MCF 10A (cell line): ENCODE results near the gene CACNG8. TPM values are rescaled to one million over a fixed set of nuclear protein-coding genes. Genes with fewer than 3 reads are reported as not detected.

Experiments
- BruUV-seq: library from RNA; stranded (reverse); fragments of 400-500 nt; replicated peaks from 2 replicates; lab custom pipeline; 2021; lab: Mats Ljungman, UMichigan
- CTCF ChIA-PET: fragments of 300-600 bp; sonication (Branson Sonifier 250); formaldehyde crosslinking; extraction: SDS; loops from one replicate; lab custom pipeline; 2021; ENCODE audit warnings: antibody characterized with exemption, inconsistent platforms; lab: Yijun Ruan, JAX
- POLR2A ChIA-PET: fragments of 300-600, 350-650 bp; sonication (Branson Sonifier 250); formaldehyde crosslinking; extraction: SDS; loops from one replicate; lab custom pipeline; 2020; ENCODE audit warnings: antibody characterized with exemption, inconsistent platforms; lab: Yijun Ruan, JAX
- DNase-seq: peaks from one replicate; pipeline ENCODE4 v3.0.0-alpha.2; 2018; ENCODE audit not compliant: unreplicated experiment
- H3K27ac Mint-ChIP-seq: one replicate; pipeline ENCODE4 v1.8.0; 2022; ENCODE audit warnings: mild to moderate bottlenecking, low read depth, mixed read lengths; ENCODE audit not compliant: unreplicated experiment
- H3K27me3 Mint-ChIP-seq: one replicate; pipeline ENCODE4 v1.8.0; 2022; ENCODE audit warnings: mixed read lengths; ENCODE audit not compliant: insufficient read depth, unreplicated experiment
- H3K36me3 Mint-ChIP-seq: one replicate; pipeline ENCODE4 v1.8.0; 2022; ENCODE audit warnings: mild to moderate bottlenecking, moderate library complexity, mixed read lengths; ENCODE audit not compliant: insufficient read depth, unreplicated experiment
- H3K4me1 Mint-ChIP-seq: one replicate; pipeline ENCODE4 v1.8.0; 2022; ENCODE audit warnings: mixed read lengths; ENCODE audit not compliant: insufficient read depth, unreplicated experiment
- H3K4me3 Mint-ChIP-seq: one replicate; pipeline ENCODE4 v1.8.0; 2022; ENCODE audit warnings: mild to moderate bottlenecking, moderate library complexity, mixed read lengths; ENCODE audit not compliant: unreplicated experiment
- H3K9me3 Mint-ChIP-seq: one replicate; pipeline ENCODE4 v1.8.0; 2022; ENCODE audit warnings: mixed read lengths; ENCODE audit not compliant: unreplicated experiment
- CTCF ChIP-seq: fragments of 200-600 bp; IDR thresholded peaks from one replicate; pipeline ENCODE4 v1.8.0; 2022; ENCODE audit warnings: antibody characterized with exemption, mild to moderate bottlenecking; ENCODE audit not compliant: unreplicated experiment
- intact Hi-C: fragments of 100-400 bp; cut with micrococcal nuclease; formaldehyde crosslinking; loops from 2 replicates; pipeline ENCODE4 v1.14.1; 2022
- total RNA-seq: library from RNA; stranded (reverse); gene quantifications from 2 replicates; pipeline ENCODE4 v1.2.3, GENCODE V29; 2022

Gene CACNG8
- total RNA-seq, 1 experiment from 2014 or later: 0.16 TPM

GRCh38 chr19:54021363-54021762 is 58.6 kb downstream of the CACNG8 start:
- ChIA-PET POLR2A (no interaction called here), CTCF (interaction anchor here (0.6 to 5.3 kb wide), 7 partner anchors 153 to 331 kb away, joined by 3 to 38 read pairs (median 4); partner anchors contain the start of gene MYADM)
- intact Hi-C loops: loop anchor here (5.0 kb wide), 1 partner anchor 214 kb away; no protein-coding TSS in a partner anchor
- BruUV-seq: no TSS peak
- no peaks in the 10 kb centered on the region for H3K36me3 Mint-ChIP-seq
- H3K9me3 Mint-ChIP-seq: no peaks in the 10 kb centered on the region
- H3K27ac Mint-ChIP-seq: no peak overlapping the region
- TF ChIP-seq CTCF: no peak
- H3K4me3 Mint-ChIP-seq: no peak overlapping the region
- peaks cover 10% of the 10 kb centered on the region for H3K4me1 Mint-ChIP-seq
- no peak for DNase-seq
- H3K27me3 Mint-ChIP-seq: no peaks in the 10 kb centered on the region

GRCh38 chr19:54021932-54022331 is 59.2 kb downstream of the CACNG8 start:
- H3K4me3 Mint-ChIP-seq: no peak overlapping the region
- no peaks in the 10 kb centered on the region for H3K36me3 Mint-ChIP-seq
- no TSS peak for BruUV-seq
- ChIA-PET CTCF (interaction anchor here (0.5 to 9.1 kb wide), 14 partner anchors 10 to 392 kb away, joined by 3 to 146 read pairs (median 3); partner anchors contain the start of gene MYADM), POLR2A (interaction anchor here (0.6 to 1.6 kb wide), 2 partner anchors 181 to 655 kb away, joined by 3 to 6 read pairs; no protein-coding TSS in a partner anchor)
- H3K27ac Mint-ChIP-seq: no peak overlapping the region
- TF ChIP-seq CTCF: no peak
- H3K4me1 Mint-ChIP-seq: peaks cover 10% of the 10 kb centered on the region
- no peak for DNase-seq
- intact Hi-C loops: loop anchor here (5.0 kb wide), 1 partner anchor 215 kb away; no protein-coding TSS in a partner anchor
- H3K27me3 Mint-ChIP-seq: no peaks in the 10 kb centered on the region
- H3K9me3 Mint-ChIP-seq: no peaks in the 10 kb centered on the region

GRCh38 chr19:54023191-54023590 is 60.5 kb downstream of the CACNG8 start:
- no peak overlapping the region for H3K4me3 Mint-ChIP-seq
- no peaks in the 10 kb centered on the region for H3K9me3 Mint-ChIP-seq
- no peak for DNase-seq
- ChIA-PET CTCF (interaction anchor here (0.5 to 9.1 kb wide), 39 partner anchors 8 to 828 kb away, joined by 3 to 146 read pairs (median 6); partner anchors contain the start of gene MYADM), POLR2A (interaction anchor here (0.6 to 1.6 kb wide), 2 partner anchors 182 to 1264 kb away, joined by 3 to 6 read pairs; no protein-coding TSS in a partner anchor)
- no peaks in the 10 kb centered on the region for H3K27me3 Mint-ChIP-seq
- H3K4me1 Mint-ChIP-seq: peaks cover 10% of the 10 kb centered on the region
- no peak overlapping the region for H3K27ac Mint-ChIP-seq
- no peak for TF ChIP-seq CTCF
- no TSS peak for BruUV-seq
- intact Hi-C loops: loop anchor here (5.0 kb wide), 1 partner anchor 216 kb away; no protein-coding TSS in a partner anchor
- no peaks in the 10 kb centered on the region for H3K36me3 Mint-ChIP-seq

- no peak for DNase-seq
Measured at GRCh38 chr19:54024660-54025059, 61.9 kb downstream of the CACNG8 start.

More at GRCh38 chr19:54024660-54025059, 61.9 kb downstream of the CACNG8 start:
- Mint-ChIP-seq H3K4me1 (peaks cover 4% of the 10 kb centered on the region), H3K9me3 (no peaks in the 10 kb centered on the region), H3K36me3 (no peaks in the 10 kb centered on the region), H3K4me3 (no peak overlapping the region), H3K27me3 (no peaks in the 10 kb centered on the region), H3K27ac (no peak overlapping the region)
- intact Hi-C loops: loop anchor here (1.0 to 5.0 kb wide), 4 partner anchors 117 to 231 kb away; no protein-coding TSS in a partner anchor
- POLR2A ChIA-PET: interaction anchor here (0.7 kb wide), 1 partner anchor 171 kb away, joined by 4 read pairs; no protein-coding TSS in a partner anchor
- no TSS peak for BruUV-seq
- no peak for TF ChIP-seq CTCF
- CTCF ChIA-PET: interaction anchor here (0.6 to 9.1 kb wide), 34 partner anchors 8 to 362 kb away, joined by 3 to 146 read pairs (median 6); no protein-coding TSS in a partner anchor
